GM12878 (cell line): ENCODE results near the gene PIGB. TPM values are rescaled to one million over a fixed set of nuclear protein-coding genes. Genes with fewer than 3 reads are reported as not detected.

Experiments used
- ATAC-seq: fragments of 200-7000 bp; cut with Tn5 transposase; 3 replicates; pipeline ENCODE4 v1.9.1; 2020; ENCODE audit warnings: mild to moderate bottlenecking, moderate library complexity
- BruUV-seq: library from RNA; stranded (reverse); fragments of 400-500 nt; replicated peaks from 2 replicates; lab custom pipeline; 2021; lab: Mats Ljungman, UMichigan
- CTCF ChIA-PET: fragments of 300-600 bp; sonication (Branson Sonifier 250); formaldehyde crosslinking; extraction: SDS; loops from one replicate; lab custom pipeline; 2021; ENCODE audit warnings: inconsistent platforms; lab: Yijun Ruan, JAX
- POLR2A ChIA-PET: fragments of 350-600 bp; formaldehyde crosslinking; extraction: SDS; loops from one replicate; lab custom pipeline; 2021; ENCODE audit warnings: inconsistent platforms; lab: Charles Lee
- RAD21 ChIA-PET: fragments of 300-600 bp; sonication (Branson Sonifier 250); formaldehyde crosslinking; loops from one replicate; lab custom pipeline; 2023; ENCODE audit warnings: antibody characterized with exemption; ENCODE audit not compliant: unreplicated experiment; lab: Charles Lee
- SMC1A ChIA-PET: fragments of 300-600 bp; sonication (Branson Sonifier 250); formaldehyde crosslinking; loops from one replicate; lab custom pipeline; 2023; ENCODE audit not compliant: unreplicated experiment, uncharacterized antibody; lab: Charles Lee
- DNase-seq: peaks from one replicate; pipeline ENCODE4 v3.0.0-alpha.2; 2011; ENCODE audit warnings: low read depth, low spot score
- FAIRE-seq: peaks from 3 replicates; lab custom pipeline; 2011; peaks lifted over from hg19 to GRCh38; lab: Jason Lieb, UNC
- H2AFZ ChIP-seq: 2 replicates; pipeline ENCODE4 v1.6.0; 2011; ENCODE audit warnings: low read depth, low read length, control low read depth; ENCODE audit not compliant: control insufficient read depth
- H3K27ac ChIP-seq: 2 replicates; pipeline ENCODE4 v1.5.1; 2011; ENCODE audit warnings: control low read depth; ENCODE audit not compliant: control insufficient read depth, insufficient read depth
- H3K27me3 ChIP-seq, 2 experiments: replicated peaks in 1 of 2; 2 replicates each; pipeline versions ENCODE4 v1.6.0 to v1.6.1; 2011; ENCODE audit warnings: low read length in 1 of 2; ENCODE audit not compliant: control insufficient read depth in 2 of 2, insufficient read depth in 2 of 2
- H3K36me3 ChIP-seq, 2 experiments: 2 replicates each; pipeline ENCODE4 v1.5.1; 2011; ENCODE audit warnings: low read length in 1 of 2; ENCODE audit not compliant: control insufficient read depth in 2 of 2, insufficient read depth in 2 of 2
- H3K4me1 ChIP-seq: 2 replicates; pipeline ENCODE4 v1.6.1; 2011; ENCODE audit warnings: mild to moderate bottlenecking, low read length, moderate library complexity, mixed read lengths; ENCODE audit not compliant: control insufficient read depth, insufficient read depth
- H3K4me2 ChIP-seq: 2 replicates; pipeline ENCODE4 v1.6.0; 2011; ENCODE audit warnings: control low read depth; ENCODE audit not compliant: control insufficient read depth, insufficient read depth
- H3K4me3 ChIP-seq: fragments of 200-600 bp; sonication (generic); 2 replicates; pipeline ENCODE4 v1.5.1; 2016
- H3K79me2 ChIP-seq: 2 replicates; pipeline ENCODE4 v1.6.0; 2011; ENCODE audit warnings: low read length; ENCODE audit not compliant: control insufficient read depth, insufficient read depth
- H3K9ac ChIP-seq: 2 replicates; pipeline ENCODE4 v1.8.0; 2011; ENCODE audit warnings: low read length, control low read depth, mixed read lengths; ENCODE audit not compliant: control insufficient read depth, insufficient read depth
- H3K9me3 ChIP-seq: replicated peaks from 3 replicates; pipeline ENCODE4 v1.5.1; 2011; ENCODE audit warnings: mild to moderate bottlenecking, low read length; ENCODE audit not compliant: control insufficient read depth, insufficient read depth
- H4K20me1 ChIP-seq: 2 replicates; pipeline ENCODE4 v1.6.0; 2011; ENCODE audit not compliant: control insufficient read depth, insufficient read depth
- CBFB ChIP-seq: IDR thresholded peaks from 2 replicates; pipeline ENCODE4 v1.6.1; 2016; ENCODE audit warnings: antibody characterized with exemption, low read depth
- DPF2 ChIP-seq: fragments of 450-650 bp; IDR thresholded peaks from 2 replicates; pipeline ENCODE4 v1.6.1; 2017; ENCODE audit warnings: mild to moderate bottlenecking
- E4F1 ChIP-seq: fragments of 450-650 bp; IDR thresholded peaks from 2 replicates; pipeline ENCODE4 v1.6.1; 2018; ENCODE audit warnings: borderline replicate concordance, mild to moderate bottlenecking; ENCODE audit not compliant: partially characterized antibody
- ELK1 ChIP-seq: IDR thresholded peaks from 2 replicates; pipeline ENCODE4 v1.6.1; 2012; ENCODE audit warnings: low read depth, low read length, improper control_type of control experiment
- FOXK2 ChIP-seq: fragments of 450-650 bp; IDR thresholded peaks from 2 replicates; pipeline ENCODE4 v1.6.1; 2017; ENCODE audit warnings: mild to moderate bottlenecking, moderate library complexity
- MEF2A ChIP-seq: IDR thresholded peaks from 2 replicates; pipeline ENCODE4 v1.6.1; 2011; ENCODE audit warnings: low read depth, mild to moderate bottlenecking, low read length, moderate library complexity; ENCODE audit not compliant: insufficient read depth
- MTA2 ChIP-seq: fragments of 450-650 bp; IDR thresholded peaks from 2 replicates; pipeline ENCODE4 v1.6.1; 2016; ENCODE audit warnings: low read depth, mild to moderate bottlenecking, moderate library complexity
- NFXL1 ChIP-seq: fragments of 450-650 bp; IDR thresholded peaks from 2 replicates; pipeline ENCODE4 v1.6.1; 2017; ENCODE audit warnings: antibody characterized with exemption, mild to moderate bottlenecking, borderline replicate concordance
- RB1 ChIP-seq: fragments of 450-650 bp; formaldehyde crosslinking; IDR thresholded peaks from 2 replicates; pipeline ENCODE4 v1.6.1; 2017; ENCODE audit warnings: mild to moderate bottlenecking, borderline replicate concordance
- SREBF2 ChIP-seq: IDR thresholded peaks from 2 replicates; pipeline ENCODE4 v1.6.1; 2012; ENCODE audit warnings: mild to moderate bottlenecking, low read length
- SUZ12 ChIP-seq: fragments of 200-600 bp; sonication (generic); IDR thresholded peaks from one replicate; pipeline ENCODE4 v1.6.1; 2018; ENCODE audit warnings: antibody characterized with exemption, mild to moderate bottlenecking; ENCODE audit not compliant: unreplicated experiment
- ZNF384 ChIP-seq: IDR thresholded peaks from 2 replicates; pipeline ENCODE4 v1.6.1; 2012; ENCODE audit warnings: low read depth, mild to moderate bottlenecking, low read length, improper control_type of control experiment, borderline replicate concordance
- ZSCAN29 ChIP-seq: fragments of 450-650 bp; IDR thresholded peaks from 2 replicates; pipeline ENCODE4 v1.6.1; 2017; ENCODE audit warnings: mild to moderate bottlenecking, moderate library complexity
- ZZZ3 ChIP-seq: IDR thresholded peaks from 2 replicates; pipeline ENCODE4 v1.6.1; 2011; ENCODE audit warnings: low read depth; ENCODE audit not compliant: control insufficient read depth, insufficient read length
- WGBS: methylation state at CpG from one replicate; pipeline ENCODE4 v1.1.6; 2016; ENCODE audit warnings: low lambda C conversion rate; ENCODE audit not compliant: insufficient replicate concordance, insufficient coverage; ENCODE audit errors: missing lambda C conversion rate; 5-methylcytosine and 5-hydroxymethylcytosine counted together
- in situ Hi-C: fragments of 300-500 bp; cut with MboI; formaldehyde crosslinking; loops from 9 replicates; pipeline ENCODE4 v1.14.3; 2018; ENCODE audit warnings: mixed read lengths
- intact Hi-C: fragments of 100-400 bp; cut with micrococcal nuclease; formaldehyde crosslinking; loops from one replicate; pipeline ENCODE4 v1.14.2; 2022; ENCODE audit not compliant: unreplicated experiment
- polyA plus RNA-seq, 11 experiments: library from polyadenylated mRNA; depleted of rRNA in 4 of 11; unstranded in 6 of 11; stranded (reverse) in 5 of 11; fragments of >200 nt; fragmentation: Nextera tagmentation in 4 of 11; fragmentation: Illumina TruSeq in 1 of 11; extraction: Ambion mirVana in 4 of 11; extraction: Trizol in 1 of 11; gene quantifications; 1 replicate in 1 of 11; 2 replicates in 10 of 11; pipeline versions ENCODE4 v1.2.1 to v1.2.3, GENCODE V29; 2011 to 2016; ENCODE audit warnings: inconsistent platforms in 2 of 11, missing spikeins in 2 of 11, low read depth in 1 of 11
- total RNA-seq, 4 experiments: library from RNA; depleted of rRNA in 3 of 4; stranded (reverse); fragments of >200 nt in 3 of 4; fragmentation: Illumina TruSeq in 1 of 4; extraction: Trizol in 1 of 4; gene quantifications; 2 replicates each; pipeline versions ENCODE4 v1.2.1 to v1.2.3, GENCODE V29; 2013 to 2021

Gene PIGB
- total and polyA plus RNA-seq, 10 of the 15 experiments (the other 5 are each of a cell fraction or from before 2014, with no cell fraction given) = 17.9 to 46.0 (median 25.2) TPM

- RAD21 ChIA-PET = no interaction called here
- POLR2A ChIA-PET = no interaction called here
- Histone ChIP-seq H3K36me3 (peaks cover 0 to 4% of the 10 kb centered on the region in 2 experiments; a peak in 1 of 4 replicates), H3K4me3 (no peak overlapping the region), H4K20me1 (no peaks in the 10 kb centered on the region), H3K79me2 (no peaks in the 10 kb centered on the region), H3K4me2 (no peak overlapping the region), H3K4me1 (no peaks in the 10 kb centered on the region), H3K27ac (no peak overlapping the region), H3K9ac (no peak overlapping the region), H3K27me3 (no peaks in the 10 kb centered on the region), H3K9me3 (no peaks in the 10 kb centered on the region), H2AFZ (no peak overlapping the region)
- 91% methylated on average over 5 of the region's 5 CpGs for whole genome bisulfite sequencing
- FAIRE-seq (no peak), ATAC-seq (no peak), DNase-seq (no peak)
- intact Hi-C loops = no loop called here
- TF ChIP-seq SREBF2 = no peak
- no peak for TF ChIP-seq ELK1
- no peak for TF ChIP-seq RB1
- TF ChIP-seq ZZZ3 = no peak
- TF ChIP-seq DPF2 = no peak
- TF ChIP-seq MEF2A = no peak
- TF ChIP-seq ZNF384 = no peak
- TF ChIP-seq ZSCAN29 = no peak
- no peak for TF ChIP-seq E4F1
- TF ChIP-seq FOXK2 = no peak
- no peak for TF ChIP-seq NFXL1
- TF ChIP-seq SUZ12 = no peak
- no peak for TF ChIP-seq CBFB
- no peak for TF ChIP-seq MTA2
- CTCF ChIA-PET = no interaction called here
- SMC1A ChIA-PET = no interaction called here
- BruUV-seq = no TSS peak
- in situ Hi-C loops = no loop called here
These were observed 60.1 kb downstream of the PIGB start for GRCh38 chr15:55379095-55379494.
